Karpas-422 (cell line): ENCODE data around the gene LSM2. TPM values are rescaled to one million over a fixed set of nuclear protein-coding genes. Genes with fewer than 3 reads are reported as not detected.
"Not testable (repeated sequence)": the region's sequence is repeated elsewhere in the genome, so short reads cannot be mapped to it uniquely, and the experiment has no call there.

Source experiments
- DNase-seq: peaks from one replicate; pipeline ENCODE4 v3.0.0-alpha.2; 2015
- H2AFZ ChIP-seq: fragments of 200-600 bp; sonication (generic); 2 replicates; pipeline ENCODE4 v1.6.1; 2014; ENCODE audit warnings: antibody characterized with exemption, low read length, mixed read lengths
- H3K27ac ChIP-seq: fragments of 200-600 bp; sonication (generic); 2 replicates; pipeline ENCODE4 v1.5.1; 2014; ENCODE audit warnings: mild to moderate bottlenecking, low read length, moderate library complexity
- H3K27me3 ChIP-seq: fragments of 200-600 bp; sonication (generic); 2 replicates; pipeline ENCODE4 v1.6.1; 2014; ENCODE audit warnings: low read length, mixed read lengths
- H3K36me3 ChIP-seq: fragments of 200-600 bp; sonication (generic); 2 replicates; pipeline ENCODE4 v1.6.1; 2014; ENCODE audit warnings: low read length, mixed read lengths; ENCODE audit not compliant: insufficient read depth
- H3K4me1 ChIP-seq: fragments of 200-600 bp; sonication (generic); 2 replicates; pipeline ENCODE4 v1.6.1; 2014; ENCODE audit warnings: mild to moderate bottlenecking, low read length, mixed read lengths
- H3K4me2 ChIP-seq: fragments of 200-600 bp; sonication (generic); 2 replicates; pipeline ENCODE4 v1.6.1; 2014; ENCODE audit warnings: low read length, low read depth, mild to moderate bottlenecking; ENCODE audit not compliant: poor library complexity, severe bottlenecking
- H3K4me3 ChIP-seq: fragments of 200-600 bp; sonication (generic); 2 replicates; pipeline ENCODE4 v1.5.1; 2014; ENCODE audit warnings: mild to moderate bottlenecking, antibody characterized with exemption, low read length, mixed read lengths
- H3K79me2 ChIP-seq: fragments of 200-600 bp; sonication (generic); 2 replicates; pipeline ENCODE4 v1.6.1; 2014; ENCODE audit warnings: mild to moderate bottlenecking, low read length, mixed read lengths
- H3K9ac ChIP-seq: fragments of 200-600 bp; sonication (generic); 2 replicates; pipeline ENCODE4 v1.6.0; 2014; ENCODE audit warnings: low read length
- H3K9me2 ChIP-seq: fragments of 200-600 bp; sonication (generic), shearing (Covaris generic); replicated peaks from 2 replicates; pipeline ENCODE4 v1.6.0; 2014; ENCODE audit warnings: mild to moderate bottlenecking, low read length, moderate library complexity; ENCODE audit not compliant: insufficient read depth
- H3K9me3 ChIP-seq: fragments of 300-700, 200-600 bp; sonication (generic); 2 replicates; pipeline ENCODE4 v1.6.1; 2014; ENCODE audit warnings: low read length, mixed read lengths
- H4K20me1 ChIP-seq: fragments of 200-600 bp; sonication (generic); 2 replicates; pipeline ENCODE4 v1.6.1; 2014; ENCODE audit warnings: mild to moderate bottlenecking, antibody characterized with exemption, low read length, low read depth; ENCODE audit not compliant: insufficient read depth
- total RNA-seq: library from RNA; depleted of rRNA; stranded (reverse); fragments of >200 nt; shearing (Covaris generic); gene quantifications from 2 replicates; pipeline ENCODE4 v1.2.3, GENCODE V29; 2014; ENCODE audit warnings: low replicate concordance

Gene LSM2
- total RNA-seq, 1 experiment from 2014 or later = 57.4 TPM

DNA sequence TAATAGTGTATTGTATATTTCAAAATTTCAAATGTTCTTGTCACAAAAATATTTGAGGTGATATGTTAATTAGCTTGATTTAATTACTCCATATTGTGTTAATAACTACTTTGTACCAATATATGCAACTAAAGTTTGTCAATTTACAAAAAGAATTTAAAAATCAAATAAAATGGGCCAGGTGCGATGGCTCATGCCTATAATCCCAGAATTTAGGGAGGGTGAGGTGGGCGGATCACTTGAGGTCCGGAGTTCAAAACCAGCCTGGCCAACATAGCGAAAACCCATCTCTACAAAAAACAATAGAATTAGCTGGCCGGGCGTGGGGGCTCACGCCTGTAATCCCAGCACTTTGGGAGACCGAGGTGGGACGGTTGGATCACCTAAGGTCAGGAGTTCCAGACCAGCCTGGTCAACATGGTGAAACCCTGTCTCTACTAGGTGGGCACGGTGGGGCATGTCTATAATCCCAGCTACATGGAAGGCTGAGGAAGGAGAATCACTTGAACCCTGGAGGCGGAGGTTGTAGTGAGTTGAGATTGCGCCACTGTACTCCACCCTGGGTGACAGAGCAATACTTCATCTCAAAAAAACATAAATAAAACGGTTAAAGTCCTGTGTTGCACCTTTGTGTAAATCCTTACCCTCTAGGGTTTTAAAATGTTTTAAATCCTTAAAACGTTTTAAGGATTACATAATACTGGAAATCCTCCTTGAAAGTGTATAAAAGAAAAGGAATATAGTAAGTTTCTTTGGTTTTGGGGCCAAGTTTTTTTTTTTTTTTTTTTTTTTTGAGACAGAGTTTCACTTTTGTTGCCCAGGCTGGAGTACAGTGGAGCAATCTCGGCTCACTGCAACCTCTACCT lies 24.8 kb upstream of the LSM2 start:
- peaks cover 13% of the 10 kb centered on the region for H3K36me3 ChIP-seq
- H3K79me2 ChIP-seq = peaks cover 53% of the 10 kb centered on the region
- peak overlapping the region; percentile 94 for H3K4me2 ChIP-seq
- no peak overlapping the region for H2AFZ ChIP-seq
- peak overlapping the region; percentile 84 for H3K9ac ChIP-seq
- no peak for DNase-seq
- H3K4me3 ChIP-seq = peak overlapping the region; percentile 65
- no peaks in the 10 kb centered on the region for H3K9me3 ChIP-seq
- H3K27me3 ChIP-seq = no peaks in the 10 kb centered on the region
- H3K27ac ChIP-seq = peak overlapping the region; percentile 66
- H3K4me1 ChIP-seq = peaks cover 40% of the 10 kb centered on the region
- H3K9me2 ChIP-seq = no peaks in the 10 kb centered on the region
- peaks cover 5% of the 10 kb centered on the region; the same call in 1 of the 2 replicates for H4K20me1 ChIP-seq

DNA sequence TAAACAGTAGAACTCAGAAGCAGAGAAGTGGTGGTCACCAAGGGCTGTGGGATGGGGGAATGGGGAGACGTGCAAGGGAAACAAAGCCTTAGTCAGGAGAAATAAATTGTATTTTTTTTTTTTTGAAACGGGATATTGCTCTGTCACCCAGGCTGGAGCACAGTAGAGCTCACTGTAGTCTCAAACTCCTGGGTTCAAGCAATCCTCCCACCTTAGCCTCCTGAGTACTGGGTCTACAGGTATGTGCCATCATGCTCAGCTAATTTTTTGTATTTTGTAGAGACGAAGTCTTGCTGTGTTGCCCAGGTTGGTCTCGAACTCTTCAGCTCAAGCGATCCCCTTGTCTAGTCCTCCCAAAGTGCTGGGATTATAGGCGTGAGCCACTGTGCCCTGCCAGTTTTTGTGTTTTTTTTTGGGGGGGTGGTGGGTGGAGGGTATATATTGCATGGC lies 24.1 kb upstream of the LSM2 start:
- Histone ChIP-seq H3K9ac (peak overlapping the region; percentile 84), H3K36me3 (peaks cover 7% of the 10 kb centered on the region), H2AFZ (no peak overlapping the region), H3K4me1 (peaks cover 39% of the 10 kb centered on the region), H3K27ac (peak overlapping the region; percentile 66), H3K27me3 (no peaks in the 10 kb centered on the region), H3K9me2 (no peaks in the 10 kb centered on the region), H3K9me3 (no peaks in the 10 kb centered on the region), H3K4me2 (peak overlapping the region; percentile 94), H3K4me3 (peak overlapping the region; percentile 65), H4K20me1 (no peaks in the 10 kb centered on the region; the same call in 1 of the 2 replicates), H3K79me2 (peaks cover 46% of the 10 kb centered on the region)
- peak; percentile 44 for DNase-seq

DNA sequence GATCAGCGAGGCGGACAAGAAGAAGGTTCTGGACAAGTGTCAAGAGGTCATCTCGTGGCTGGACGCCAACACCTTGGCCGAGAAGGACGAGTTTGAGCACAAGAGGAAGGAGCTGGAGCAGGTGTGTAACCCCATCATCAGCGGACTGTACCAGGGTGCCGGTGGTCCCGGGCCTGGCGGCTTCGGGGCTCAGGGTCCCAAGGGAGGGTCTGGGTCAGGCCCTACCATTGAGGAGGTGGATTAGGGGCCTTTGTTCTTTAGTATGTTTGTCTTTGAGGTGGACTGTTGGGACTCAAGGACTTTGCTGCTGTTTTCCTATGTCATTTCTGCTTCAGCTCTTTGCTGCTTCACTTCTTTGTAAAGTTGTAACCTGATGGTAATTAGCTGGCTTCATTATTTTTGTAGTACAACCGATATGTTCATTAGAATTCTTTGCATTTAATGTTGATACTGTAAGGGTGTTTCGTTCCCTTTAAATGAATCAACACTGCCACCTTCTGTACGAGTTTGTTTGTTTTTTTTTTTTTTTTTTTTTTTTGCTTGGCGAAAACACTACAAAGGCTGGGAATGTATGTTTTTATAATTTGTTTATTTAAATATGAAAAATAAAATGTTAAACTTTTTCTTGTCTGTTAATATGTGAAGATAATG lies 23.0 kb upstream of the LSM2 start:
- H3K36me3 ChIP-seq = no peaks in the 10 kb centered on the region
- H3K9me2 ChIP-seq = no peaks in the 10 kb centered on the region
- H3K27me3 ChIP-seq = no peaks in the 10 kb centered on the region
- H3K79me2 ChIP-seq = peaks cover 37% of the 10 kb centered on the region
- H2AFZ ChIP-seq = no peak overlapping the region
- H4K20me1 ChIP-seq = no peaks in the 10 kb centered on the region
- H3K9ac ChIP-seq = peak overlapping the region; percentile 84
- peak overlapping the region; percentile 65 for H3K4me3 ChIP-seq
- H3K9me3 ChIP-seq = no peaks in the 10 kb centered on the region
- peak overlapping the region; percentile 66 for H3K27ac ChIP-seq
- H3K4me1 ChIP-seq = peaks cover 41% of the 10 kb centered on the region
- peak; percentile 79 for DNase-seq
- H3K4me2 ChIP-seq = peak overlapping the region; percentile 94

DNA sequence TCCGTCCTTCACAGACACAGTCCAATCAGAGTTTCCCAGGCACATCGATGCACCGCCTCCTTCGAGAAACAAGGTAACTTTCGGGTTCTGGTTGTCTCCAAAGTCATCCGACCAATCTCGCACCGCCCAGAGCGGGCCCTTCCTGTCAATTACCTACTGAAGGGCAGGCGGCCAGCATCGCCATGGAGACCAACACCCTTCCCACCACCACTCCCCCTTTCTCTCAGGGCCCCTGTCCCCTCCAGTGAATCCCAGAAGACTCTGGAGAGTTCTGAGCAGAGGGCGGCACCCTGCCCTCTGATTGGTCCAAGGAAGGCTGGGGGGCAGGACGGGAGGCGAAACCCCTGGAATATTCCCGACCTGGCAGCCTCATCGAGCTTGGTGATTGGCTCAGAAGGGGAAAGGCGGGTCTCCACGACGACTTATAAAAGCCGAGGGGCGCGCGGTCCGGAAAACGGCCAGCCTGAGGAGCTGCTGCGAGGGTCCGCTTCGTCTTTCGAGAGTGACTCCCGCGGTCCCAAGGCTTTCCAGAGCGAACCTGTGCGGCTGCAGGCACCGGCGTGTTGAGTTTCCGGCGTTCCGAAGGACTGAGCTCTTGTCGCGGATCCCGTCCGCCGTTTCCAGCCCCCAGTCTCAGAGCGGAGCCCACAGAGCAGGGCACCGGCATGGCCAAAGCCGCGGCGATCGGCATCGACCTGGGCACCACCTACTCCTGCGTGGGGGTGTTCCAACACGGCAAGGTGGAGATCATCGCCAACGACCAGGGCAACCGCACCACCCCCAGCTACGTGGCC lies 20.7 kb upstream of the LSM2 start, which contains the start of gene HSPA1B:
HSPA1B (plus strand) TSS at position 453 of the 794 bp plus-strand sequence; CDS start at position 666, 213 bp downstream.
- Histone ChIP-seq H3K9me2 (no peaks in the 10 kb centered on the region), H3K4me2 (peak within 1 kb of the TSS; percentile 99), H3K36me3 (no peaks in the 10 kb centered on the region), H2AFZ (peak within 1 kb of the TSS; percentile 72), H3K4me3 (peak within 1 kb of the TSS; percentile 71), H3K4me1 (peaks cover 34% of the 10 kb centered on the region), H4K20me1 (no peaks in the 10 kb centered on the region), H3K9ac (peak within 1 kb of the TSS; percentile 90), H3K27me3 (no peaks in the 10 kb centered on the region), H3K9me3 (no peaks in the 10 kb centered on the region), H3K79me2 (peaks cover 27% of the 10 kb centered on the region), H3K27ac (peak within 1 kb of the TSS; percentile 70)
- DNase-seq = peak; percentile 99

DNA sequence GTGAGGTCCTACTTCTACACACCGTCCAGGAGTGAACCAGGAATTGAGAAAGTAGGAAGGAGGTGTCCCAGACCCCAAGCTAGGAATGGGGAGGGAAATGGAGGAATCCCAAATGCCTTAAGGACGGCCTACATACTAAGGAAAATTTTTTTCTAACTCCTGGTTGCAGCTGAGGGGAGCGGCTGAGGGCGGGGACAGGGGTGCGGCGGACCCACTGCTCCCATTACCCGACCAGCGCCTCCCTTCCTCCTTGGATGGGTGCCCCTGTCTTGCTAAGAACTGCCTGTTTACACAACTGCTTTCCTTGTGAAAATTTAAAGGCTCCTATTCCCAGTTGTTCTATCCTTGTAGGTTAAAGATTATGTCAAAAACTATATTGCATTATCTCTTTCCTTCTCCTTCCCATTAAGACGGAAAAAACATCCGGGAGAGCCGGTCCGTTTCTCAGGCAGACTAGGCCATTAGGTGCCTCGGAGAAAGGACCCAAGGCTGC lies 20.1 kb upstream of the LSM2 start:
- no peaks in the 10 kb centered on the region for H3K27me3 ChIP-seq
- no peaks in the 10 kb centered on the region for H3K9me2 ChIP-seq
- peaks cover 34% of the 10 kb centered on the region for H3K4me1 ChIP-seq
- no peaks in the 10 kb centered on the region for H3K36me3 ChIP-seq
- peak overlapping the region; percentile 70 for H3K27ac ChIP-seq
- peak overlapping the region; percentile 79 for H3K9ac ChIP-seq
- no peak for DNase-seq
- H2AFZ ChIP-seq = peak overlapping the region; percentile 72
- H3K4me2 ChIP-seq = peak overlapping the region; percentile 99
- no peaks in the 10 kb centered on the region for H3K9me3 ChIP-seq
- H4K20me1 ChIP-seq = no peaks in the 10 kb centered on the region
- peaks cover 30% of the 10 kb centered on the region for H3K79me2 ChIP-seq
- peak overlapping the region; percentile 71 for H3K4me3 ChIP-seq

DNA sequence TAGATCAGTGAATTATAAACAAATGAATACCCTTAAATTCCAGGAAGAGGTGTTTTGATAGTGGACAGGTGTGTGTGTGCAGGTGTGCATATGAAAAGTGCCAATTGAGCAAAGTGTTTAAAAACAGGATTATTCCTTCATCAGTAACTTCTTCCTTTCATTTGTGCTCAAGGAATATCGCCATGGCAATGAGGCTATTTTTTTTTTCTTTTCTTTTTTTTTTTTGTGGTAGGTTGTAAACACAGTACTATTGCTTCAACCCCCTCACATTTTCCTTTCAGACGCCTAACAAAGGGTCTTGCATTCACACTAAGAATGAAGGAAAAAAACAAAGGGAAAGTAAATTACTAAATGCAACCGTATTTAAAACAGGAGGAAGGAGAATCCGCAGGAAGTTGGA lies 18.8 kb upstream of the LSM2 start:
- Histone ChIP-seq H3K9ac (no peak overlapping the region), H4K20me1 (no peaks in the 10 kb centered on the region), H3K79me2 (peaks cover 17% of the 10 kb centered on the region), H3K27ac (no peak overlapping the region), H3K4me1 (peaks cover 31% of the 10 kb centered on the region), H3K36me3 (no peaks in the 10 kb centered on the region), H3K27me3 (no peaks in the 10 kb centered on the region), H3K9me3 (no peaks in the 10 kb centered on the region), H3K9me2 (no peaks in the 10 kb centered on the region), H3K4me2 (no peak overlapping the region), H3K4me3 (no peak overlapping the region), H2AFZ (no peak overlapping the region)
- no peak for DNase-seq

DNA sequence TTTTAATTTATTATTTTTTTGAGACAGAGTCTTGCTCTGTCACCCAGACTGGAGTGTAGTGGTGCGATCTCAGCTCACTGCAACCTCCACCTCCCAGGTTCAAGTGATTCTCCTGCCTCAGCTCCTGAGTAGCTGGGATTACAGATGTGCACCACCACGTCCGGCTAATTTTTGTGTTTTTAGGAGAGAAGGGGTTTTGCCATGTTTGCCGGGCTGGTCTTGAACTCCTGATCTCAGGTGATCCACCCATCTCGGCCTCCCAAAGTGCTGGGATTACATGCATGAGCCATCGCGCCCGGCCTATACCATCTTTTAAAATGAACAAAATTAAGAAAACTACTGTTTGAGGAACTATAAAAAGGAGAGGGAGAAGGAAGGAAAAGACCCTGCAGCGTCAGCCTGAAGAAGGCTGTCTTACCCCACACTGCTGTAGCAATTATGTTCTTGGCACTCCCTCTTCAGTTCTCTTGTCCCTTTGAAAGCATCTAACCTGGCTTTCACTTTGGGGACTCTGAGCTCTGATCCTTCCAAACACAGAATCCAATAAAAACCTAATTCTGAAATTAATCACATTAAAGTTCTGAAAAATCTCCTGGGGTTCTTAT lies 16.9 kb upstream of the LSM2 start:
- not testable (repeated sequence) for H4K20me1 ChIP-seq, H3K27me3 ChIP-seq, H3K9ac ChIP-seq, H3K4me2 ChIP-seq, H3K36me3 ChIP-seq, DNase-seq, H3K9me2 ChIP-seq, H2AFZ ChIP-seq, H3K27ac ChIP-seq, H3K9me3 ChIP-seq, H3K79me2 ChIP-seq, H3K4me3 ChIP-seq
- peaks cover 31% of the 10 kb centered on the region for H3K4me1 ChIP-seq
